ENCODE results near the gene CDH11.

The CDH11 gene

DNA sequence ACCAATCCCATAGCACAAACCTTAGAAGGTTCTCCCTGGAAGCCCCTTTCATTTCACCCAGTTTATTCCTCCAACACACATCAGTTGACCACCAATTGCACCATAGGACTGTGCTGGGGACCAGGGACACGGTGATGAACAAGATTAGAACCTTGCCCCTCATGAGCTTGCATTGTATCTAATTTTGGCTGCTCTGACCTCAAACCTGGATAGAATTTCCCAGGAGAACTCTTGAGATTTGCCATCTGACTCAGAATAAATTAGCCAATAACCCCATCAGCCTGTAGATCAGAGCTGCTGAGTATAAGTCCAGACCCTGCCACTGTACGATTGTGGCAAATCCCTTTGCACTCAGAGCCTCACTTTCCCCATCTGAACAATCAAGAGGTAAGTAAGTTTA lies 52.1 kb downstream of the CDH11 start:
- DNase-seq (ENCODE audit: low read depth in 2 of 2): no peak

DNA sequence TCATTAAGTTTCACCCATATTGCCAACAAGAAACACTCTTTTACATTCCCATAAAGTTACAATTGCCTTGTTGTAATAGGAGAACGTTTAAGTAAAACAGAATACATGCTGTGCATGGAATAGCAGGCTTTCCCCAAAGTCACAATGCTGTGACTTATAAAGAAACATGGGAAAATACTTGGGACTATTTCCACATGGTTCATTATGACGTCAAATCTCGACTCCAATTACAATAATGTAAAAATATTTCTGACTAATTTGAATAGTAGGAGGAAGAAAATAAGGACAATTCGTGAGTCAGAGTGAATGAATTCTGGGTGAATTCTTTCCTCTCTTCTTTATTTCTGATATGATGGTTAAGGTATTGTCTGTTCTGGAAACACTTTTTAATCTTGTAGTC lies 52.8 kb downstream of the CDH11 start:
- no peak for DNase-seq (ENCODE audit: low read depth in 2 of 2)

DNA sequence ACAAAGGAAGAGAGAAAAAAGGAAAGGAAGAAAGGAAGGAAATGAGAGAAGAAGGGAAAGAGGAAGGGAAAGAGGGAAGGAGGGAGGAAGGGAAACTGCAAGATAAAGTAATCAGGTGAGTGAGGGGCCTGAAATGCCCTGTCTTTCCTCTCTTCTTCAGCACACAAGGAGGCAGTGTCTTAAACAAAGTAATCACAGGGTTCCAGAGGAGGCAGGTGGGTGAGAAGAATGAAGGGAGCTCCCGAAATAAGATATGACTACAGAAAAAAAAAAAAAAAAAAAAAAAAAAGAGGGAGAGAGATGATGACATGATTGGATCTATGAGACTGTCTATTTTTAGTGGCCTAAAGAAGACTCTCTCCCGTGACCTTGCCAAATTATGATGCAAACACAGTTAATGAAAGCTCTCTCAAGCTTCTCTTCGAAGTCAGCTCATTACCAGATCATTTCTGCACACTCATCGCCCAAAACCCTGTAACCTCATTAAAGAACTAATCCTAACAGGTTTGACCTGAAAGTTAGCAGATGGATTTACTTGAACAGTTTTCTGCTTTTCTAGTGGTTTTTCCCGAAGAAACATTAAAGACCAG lies 53.6 kb downstream of the CDH11 start:
- no peak for DNase-seq (ENCODE audit: low read depth in 2 of 2)

DNA sequence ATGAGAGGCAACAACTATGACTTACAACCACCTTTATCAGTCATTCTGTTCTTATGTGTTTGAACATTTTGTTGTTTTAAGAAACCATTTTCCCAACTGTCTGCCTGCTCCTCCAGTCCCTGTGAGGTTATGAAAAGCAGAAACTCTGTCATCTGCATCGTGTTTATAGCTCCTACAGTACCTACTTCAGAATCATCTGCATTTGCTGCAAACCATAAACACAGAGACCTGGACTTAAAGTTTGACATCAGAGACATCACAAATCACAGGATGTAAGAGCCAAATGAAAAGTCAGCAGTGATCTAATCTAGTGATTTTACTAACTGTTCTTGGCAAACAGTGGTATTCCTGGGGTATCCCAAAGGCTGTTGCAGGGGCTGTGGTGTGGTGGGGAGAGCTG lies 55.2 kb downstream of the CDH11 start:
- DNase-seq (ENCODE audit: low read depth in 2 of 2): no peak

DNA sequence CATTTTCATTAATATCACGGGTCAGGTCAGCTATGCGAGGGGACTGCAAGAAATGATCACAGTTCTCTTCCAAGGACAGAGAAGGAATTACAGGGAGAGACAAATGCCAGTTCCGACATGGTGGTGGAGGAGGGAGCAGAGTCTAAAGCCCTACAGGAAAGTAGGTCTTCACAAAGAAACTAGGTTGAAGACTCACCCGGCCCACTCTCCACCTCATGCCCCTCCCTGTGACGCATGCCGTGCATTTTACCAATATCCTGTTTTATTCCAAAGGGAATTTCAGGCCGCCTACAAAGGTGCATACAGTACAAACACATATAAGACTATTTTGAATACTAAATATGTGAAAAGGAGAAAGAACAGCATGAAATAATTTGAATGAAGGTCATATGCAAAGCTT lies 56.8 kb downstream of the CDH11 start:
- DNase-seq (ENCODE audit: low read depth in 2 of 2): no peak

DNA sequence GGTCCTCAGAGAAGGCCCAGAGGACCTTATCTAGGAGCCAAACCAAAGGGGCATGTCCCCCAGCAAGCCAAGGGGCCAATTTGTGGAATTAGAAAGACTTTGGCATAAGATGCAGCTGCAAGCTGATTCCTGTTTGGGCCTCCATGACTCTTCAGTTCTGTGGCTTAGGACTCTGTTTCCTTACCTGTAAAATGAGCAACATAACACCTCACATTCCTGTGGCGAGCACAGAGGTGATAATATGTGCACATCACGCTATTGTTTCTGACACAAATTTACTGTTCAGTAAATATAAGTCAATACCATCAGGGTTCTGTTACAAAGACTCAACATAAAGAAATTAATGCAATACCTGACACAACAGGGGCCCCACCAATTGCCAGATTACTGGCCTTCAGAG lies 57.7 kb downstream of the CDH11 start:
- no peak for DNase-seq (ENCODE audit: low read depth in 2 of 2)

DNA sequence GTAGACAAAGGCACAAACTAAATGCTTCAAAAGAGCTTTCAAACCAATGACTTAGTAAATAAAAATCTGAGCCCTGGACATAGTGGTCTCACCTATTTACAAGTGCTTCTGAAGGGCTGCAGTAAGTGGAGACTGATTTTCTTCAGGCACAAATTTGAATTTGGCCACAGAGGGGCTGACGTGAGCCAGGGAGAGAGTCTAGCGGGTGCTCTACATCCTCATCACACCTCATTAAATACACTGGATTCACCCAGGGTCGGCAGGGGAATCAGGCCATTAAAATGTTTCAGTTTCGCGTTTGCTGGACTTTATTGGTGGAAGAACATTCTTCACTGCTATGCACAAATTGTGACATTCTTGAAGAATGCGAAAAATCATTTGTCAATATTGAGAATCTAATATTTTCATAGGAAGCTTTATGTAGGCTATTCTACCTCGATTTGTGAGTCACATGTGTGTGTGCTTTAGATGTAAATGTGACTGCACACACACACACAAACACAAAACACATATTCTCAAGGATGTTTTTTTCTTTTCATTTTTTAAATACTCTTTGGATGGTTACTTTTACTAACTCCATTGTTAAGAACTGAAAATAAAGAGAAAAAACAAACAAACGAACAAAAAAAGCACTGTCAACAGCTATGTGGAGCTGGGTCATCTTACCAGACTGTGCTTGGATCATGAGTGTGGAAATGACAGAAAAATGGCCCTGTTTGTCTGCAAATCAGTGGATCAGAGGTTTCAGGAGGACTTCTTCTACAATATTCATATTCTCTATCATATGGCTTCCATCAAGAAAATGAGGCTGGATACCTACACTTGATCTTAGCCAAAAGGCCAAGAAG lies 58.9 kb downstream of the CDH11 start:
- no peak for DNase-seq (ENCODE audit: low read depth in 2 of 2)

DNA sequence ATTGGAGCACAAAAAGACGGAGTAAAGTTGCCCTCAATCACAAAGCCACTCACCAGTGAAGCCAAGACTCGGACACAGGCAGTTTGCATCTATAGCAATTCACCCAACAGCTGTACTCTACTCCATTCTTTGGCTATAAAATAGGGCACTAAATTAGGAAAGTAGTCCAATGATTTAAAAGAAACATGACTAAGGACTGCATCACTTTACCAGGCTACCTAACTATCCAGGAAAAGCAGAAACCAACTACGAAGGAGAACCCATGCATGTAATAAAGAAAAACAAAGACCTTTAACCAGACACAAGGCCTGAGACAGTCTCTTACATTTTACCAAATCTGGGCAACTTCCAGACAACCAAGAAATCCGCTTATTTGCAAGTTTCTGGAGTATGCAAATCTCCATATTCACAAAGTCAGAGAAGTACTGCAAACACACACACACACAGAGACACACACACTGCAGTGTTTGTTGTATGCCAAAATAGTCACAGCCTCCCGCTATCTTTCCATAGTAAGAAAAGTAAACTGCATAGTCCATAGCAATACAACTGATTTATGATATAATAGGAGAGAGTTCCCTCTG lies 59.8 kb downstream of the CDH11 start:
- no peak for DNase-seq (ENCODE audit: low read depth in 2 of 2)

DNA sequence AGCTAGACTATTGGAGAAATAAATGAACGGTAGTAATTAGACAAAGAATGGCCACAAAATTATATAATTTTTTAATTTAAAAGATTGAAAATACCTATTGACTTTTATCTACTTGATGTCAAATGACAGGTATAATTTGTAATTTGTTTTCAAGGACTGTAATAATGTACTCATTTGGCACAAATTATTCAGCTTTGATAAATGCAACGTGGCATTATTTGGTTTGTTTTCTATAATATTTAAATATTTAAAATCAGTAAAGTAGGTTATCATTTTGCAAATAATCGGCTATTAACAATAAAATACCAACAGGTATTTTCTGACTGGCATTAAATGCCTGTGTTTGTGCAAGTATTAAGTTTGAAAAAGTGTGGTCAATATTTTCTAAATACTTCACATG lies 60.6 kb downstream of the CDH11 start:
- no peak for DNase-seq (ENCODE audit: low read depth in 2 of 2)

DNA sequence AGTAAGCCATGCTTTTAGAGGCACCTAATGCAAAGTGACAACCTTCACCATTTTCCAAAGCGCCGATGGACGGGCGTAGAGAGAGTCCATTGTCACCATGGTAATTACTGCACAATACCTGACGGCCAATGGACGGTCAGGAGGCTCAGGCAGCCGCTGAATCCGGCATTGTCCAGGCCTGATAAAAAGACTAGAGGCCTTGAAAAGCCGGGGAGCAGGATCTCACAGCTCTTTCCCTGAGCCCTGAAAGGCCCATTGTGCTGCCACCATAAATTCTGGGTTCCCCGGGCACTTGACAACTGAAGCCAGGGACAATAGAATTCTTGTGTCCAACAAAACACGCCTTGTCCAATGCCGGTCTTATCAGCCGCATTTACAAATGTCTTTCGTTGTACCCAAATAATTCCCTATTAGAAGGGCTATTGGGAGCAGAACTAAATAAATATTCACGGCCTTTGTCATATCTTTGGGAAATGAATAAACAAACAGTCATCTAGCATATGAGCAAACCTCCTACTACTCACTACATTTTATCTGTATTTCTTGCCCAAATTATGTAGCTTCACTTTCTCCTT lies 62.4 kb downstream of the CDH11 start:
- DNase-seq (ENCODE audit: low read depth in 2 of 2): no peak

DNA sequence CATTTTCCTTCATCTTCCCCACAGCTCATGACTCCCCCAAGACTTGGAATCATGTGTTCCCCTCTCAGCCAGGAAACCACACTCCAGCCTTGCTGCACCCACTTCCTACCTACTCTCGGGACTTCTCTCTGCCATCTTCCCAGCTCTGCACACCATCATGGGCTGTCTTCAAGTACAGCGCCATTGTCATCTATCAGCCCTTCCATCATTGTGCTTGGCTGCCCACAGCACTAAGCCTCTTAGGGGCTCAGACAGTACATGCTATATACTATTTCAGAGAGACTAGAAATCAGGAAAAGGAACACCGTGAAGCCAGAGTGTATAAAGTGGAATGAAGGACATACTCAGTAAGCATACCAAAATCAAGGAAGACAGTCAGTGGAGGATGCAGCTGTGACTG lies 64.7 kb downstream of the CDH11 start:
- DNase-seq (ENCODE audit: low read depth in 2 of 2): no peak

DNA sequence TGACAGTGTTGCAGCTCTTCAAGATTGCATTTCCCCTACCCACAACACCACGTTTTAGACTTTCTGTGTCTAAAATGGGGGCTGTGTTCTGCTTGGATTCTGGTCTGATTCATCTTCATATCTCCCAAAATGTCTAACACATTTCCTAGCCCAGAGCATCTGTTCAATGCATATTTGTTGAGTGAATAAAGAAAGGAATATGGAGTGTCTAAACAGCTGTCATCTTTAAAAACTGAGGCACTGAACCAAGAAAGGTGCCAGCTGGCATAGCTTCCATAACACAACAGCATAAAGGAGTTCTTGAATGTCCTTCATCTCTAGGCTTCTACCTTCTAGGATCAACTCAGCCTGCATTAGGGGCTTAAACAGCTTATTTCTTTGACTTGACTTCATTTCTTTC lies 67.4 kb downstream of the CDH11 start:
- DNase-seq (ENCODE audit: low read depth in 2 of 2): no peak

DNA sequence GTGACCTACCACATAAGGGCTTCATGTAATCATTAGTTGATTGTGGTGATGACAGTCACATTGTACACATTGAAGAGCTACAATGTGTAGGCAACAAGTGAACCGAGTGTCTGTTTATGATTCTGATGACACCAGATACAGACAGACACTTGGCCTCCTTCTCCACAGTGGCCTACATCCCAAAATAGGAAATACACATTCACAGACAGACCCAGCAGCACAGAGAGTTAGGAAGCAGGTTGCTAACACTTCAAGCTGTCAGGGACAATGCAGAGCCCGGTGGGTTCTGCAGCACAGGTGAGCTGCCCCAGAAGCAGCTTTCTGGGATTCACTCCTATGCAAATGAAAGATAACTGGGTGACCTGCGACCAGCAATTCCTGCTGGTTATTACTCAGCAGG lies 72.2 kb downstream of the CDH11 start:
- DNase-seq (ENCODE audit: low read depth in 2 of 2): no peak

DNA sequence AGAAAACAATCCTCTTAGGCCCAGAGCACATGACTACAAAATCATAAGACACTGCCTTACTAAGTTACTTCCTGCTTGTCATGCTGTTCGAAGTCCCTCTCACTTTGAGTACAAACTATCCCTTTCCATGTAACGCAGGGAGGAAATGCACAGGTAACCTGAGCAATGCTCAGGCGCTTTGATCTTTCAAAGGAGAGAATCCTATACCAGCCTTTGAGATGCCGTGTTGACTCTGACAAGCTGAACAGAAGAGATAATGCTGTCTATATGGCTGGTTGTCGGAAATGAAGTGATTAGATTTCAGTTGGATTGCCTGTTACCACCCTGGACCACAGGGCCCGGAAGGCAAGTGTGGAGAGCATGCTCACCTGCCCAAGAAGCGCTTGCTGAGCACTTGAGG lies 75.9 kb downstream of the CDH11 start:
- DNase-seq (ENCODE audit: low read depth in 2 of 2): no peak

DNA sequence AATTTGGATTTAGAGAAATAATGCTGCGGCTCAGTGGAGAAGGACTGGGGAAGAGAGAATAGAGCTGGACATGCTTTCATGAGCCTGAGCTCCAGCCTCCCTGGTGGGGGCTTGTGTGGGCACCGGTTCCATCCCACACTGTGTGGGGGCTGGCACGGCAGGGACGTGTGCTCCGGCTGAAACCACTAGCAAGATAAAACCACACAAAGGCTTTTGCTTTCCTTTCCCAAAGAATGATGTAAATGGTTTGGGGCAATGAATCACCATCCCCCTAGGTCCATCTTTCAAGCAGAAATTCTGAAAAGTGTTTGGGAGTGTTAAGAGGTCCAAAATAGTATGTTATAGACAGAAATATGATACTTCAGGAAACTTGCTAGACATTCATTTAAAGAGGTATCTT lies 77.0 kb downstream of the CDH11 start:
- DNase-seq (ENCODE audit: low read depth in 2 of 2): no peak

DNA sequence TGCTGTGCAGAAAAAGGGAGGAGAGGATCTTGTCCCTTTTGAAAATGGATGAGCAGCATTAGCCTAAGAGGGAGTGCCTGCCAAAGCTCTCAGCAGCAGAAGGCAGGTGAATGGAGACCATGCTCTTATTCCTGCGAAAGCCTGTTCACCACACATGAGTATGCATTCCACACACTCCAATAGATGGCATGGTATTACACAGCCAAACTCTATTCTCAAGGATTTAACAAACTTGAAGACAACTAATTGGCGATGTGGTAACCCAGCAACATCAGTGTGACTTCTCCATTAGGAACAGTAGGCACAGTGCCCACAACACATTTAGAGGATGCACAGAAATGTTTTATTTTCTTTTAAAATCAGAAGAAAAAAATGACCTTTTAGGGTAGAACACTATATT lies 77.8 kb downstream of the CDH11 start:
- DNase-seq (ENCODE audit: low read depth in 2 of 2): no peak

DNA sequence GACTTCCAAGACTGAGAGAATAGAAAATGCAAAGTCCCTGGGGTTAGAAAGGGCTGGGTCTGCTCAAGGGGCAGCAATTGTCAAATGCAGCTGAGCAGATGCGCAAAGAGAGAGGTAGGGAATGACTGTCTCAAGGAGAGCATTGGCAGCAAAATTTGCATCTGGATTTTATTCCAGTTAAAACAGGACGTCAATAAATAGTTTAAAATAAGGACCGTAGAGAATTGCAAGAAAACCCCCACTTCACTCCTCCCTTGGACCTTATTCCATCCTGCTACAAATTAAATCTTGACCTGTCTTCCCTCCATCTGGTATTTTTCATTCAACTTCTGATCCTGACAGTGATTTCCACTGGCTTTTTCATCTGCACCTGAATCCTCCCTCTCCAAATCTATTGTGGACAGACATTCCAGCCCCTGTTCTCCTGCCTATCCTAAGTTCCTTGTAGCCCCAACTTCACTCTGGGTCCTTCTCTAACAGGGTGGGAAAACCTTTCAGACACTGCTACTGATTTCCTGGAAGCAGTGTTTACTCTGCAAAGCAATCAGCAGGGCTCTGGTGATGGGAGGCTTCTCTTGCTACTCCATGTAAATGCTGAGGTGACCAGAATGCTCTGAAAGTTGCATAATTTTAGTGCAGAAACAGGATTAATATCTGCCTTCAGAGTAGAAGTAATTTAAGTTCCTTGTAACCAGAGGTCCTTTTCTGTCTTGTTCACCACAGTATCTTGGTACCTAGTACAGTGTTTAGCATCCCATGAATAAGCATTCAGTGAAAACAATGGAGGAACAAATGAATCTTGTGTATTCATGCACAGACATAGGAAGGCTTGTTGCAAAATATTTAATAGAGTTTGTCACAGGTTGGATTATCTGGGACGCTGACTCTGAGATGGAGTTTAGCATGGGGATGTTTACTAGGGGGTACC lies 79.2 kb downstream of the CDH11 start:
- DNase-seq (ENCODE audit: low read depth in 2 of 2): no peak

DNA sequence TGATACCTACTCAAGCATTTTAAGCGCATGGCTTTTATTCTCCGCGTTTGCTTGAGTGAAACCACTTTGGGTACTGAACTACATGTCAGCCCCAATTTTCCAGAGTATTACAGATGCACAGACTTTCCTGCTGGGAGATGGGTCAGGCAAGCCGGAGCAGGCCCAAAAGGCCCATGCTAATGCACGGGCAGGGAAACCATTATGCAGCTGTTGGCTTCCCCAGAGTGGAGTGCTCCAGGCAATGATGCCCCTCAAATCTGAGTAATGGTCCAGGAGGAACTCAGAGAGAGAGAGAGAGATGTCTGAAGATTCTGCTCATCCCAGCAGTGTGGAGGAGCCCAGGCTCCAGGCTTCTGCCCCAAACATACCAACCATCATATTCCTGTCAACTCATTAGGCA lies 80.2 kb downstream of the CDH11 start:
- no peak for DNase-seq (ENCODE audit: low read depth in 2 of 2)

DNA sequence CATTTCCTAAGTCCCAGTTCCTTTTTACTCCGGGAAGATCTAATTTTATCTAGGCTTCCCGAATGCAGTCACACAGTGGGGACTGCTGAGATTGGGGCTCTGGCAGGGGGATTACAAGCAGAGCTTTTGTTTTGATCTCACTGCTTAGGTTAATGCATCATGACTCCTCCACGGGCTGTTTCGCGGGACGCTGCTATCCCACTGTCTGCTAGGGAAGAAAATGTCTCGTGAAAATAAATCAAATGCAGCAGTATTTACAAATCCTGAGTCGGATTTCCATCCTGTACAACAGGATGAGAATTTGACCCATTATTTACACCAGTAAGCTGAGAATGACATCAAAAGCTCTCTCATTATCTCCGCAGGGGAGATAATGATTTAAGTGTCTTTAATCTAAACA lies 83.8 kb downstream of the CDH11 start:
- DNase-seq (ENCODE audit: low read depth in 2 of 2): no peak

DNA sequence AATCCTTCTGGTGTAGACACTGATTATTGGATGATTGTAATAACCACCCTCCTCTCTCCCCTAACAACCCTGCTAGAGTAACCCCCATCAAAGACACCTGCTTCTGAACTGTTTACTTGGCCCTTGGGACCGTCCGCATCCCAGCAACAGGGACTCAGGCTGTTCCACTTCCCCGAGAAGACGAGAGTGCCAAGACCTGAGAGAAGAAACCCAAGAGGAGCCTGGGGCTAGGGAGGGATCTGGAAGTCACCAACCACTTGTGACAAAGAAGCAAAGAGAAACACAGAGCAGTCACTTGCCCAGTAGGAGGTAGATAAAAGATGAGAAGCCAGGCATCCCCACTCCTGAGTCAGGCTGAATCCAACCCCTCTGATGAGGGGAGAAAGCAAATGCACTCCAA lies 84.3 kb downstream of the CDH11 start:
- DNase-seq (ENCODE audit: low read depth in 2 of 2): no peak

DNA sequence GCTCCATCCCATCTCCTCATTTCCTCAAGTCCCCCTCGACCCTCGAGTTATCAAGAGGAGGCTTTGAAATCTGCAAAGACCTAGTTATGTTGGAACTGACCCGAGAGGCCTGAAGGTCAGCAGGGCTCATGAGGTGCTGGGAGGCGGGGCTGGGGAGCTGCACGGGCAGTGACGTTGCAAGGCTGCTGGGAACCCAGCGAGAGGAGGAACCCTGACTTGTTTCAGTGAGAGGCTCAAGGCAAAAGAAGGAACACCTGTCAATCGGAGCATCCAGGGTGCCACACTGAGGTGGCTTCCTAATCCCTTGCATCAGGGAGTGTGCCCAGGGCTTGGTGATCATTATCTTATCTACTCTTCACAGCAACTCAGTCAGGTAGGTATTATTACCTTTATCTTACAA lies 86.9 kb downstream of the CDH11 start:
- no peak for DNase-seq (ENCODE audit: low read depth in 2 of 2)

DNA sequence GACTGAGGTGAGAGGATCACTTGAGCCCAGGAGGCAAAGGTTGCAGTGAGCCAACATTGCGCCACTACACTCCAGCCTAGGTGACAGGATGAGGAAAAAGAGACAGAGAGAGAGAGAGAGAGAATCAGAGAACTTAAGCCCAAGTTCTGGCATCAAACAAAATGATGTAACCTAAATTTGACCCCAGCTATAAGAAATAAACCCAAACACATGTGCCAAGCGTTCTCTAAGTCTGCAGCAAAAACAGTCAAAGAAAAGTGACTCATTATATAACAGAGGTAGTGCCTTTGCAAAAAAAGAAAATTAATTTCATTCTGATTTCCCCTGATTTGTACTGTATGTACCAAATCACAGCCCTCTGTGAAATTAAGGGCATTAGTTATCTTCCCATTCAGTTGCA lies 89.5 kb downstream of the CDH11 start:
- no peak for DNase-seq (ENCODE audit: low read depth in 2 of 2)
